Effector memory CD4-positive, alpha-beta T cell (primary cell): ENCODE data around the gene GTF3C1.

Experiments
- DNase-seq, 3 donors: peaks; one replicate each; pipeline ENCODE4 v3.0.0-alpha.2; 2020
- H3K27ac ChIP-seq: 2 replicates; pipeline ENCODE4 v1.7.0; 2013; ENCODE audit warnings: mild to moderate bottlenecking, low read length, moderate library complexity; ENCODE audit not compliant: insufficient read depth, poor library complexity, severe bottlenecking
- H3K27me3 ChIP-seq: replicated peaks from 2 replicates; pipeline ENCODE4 v1.7.0; 2013; ENCODE audit warnings: mild to moderate bottlenecking, low read length; ENCODE audit not compliant: insufficient read depth, control insufficient read depth, poor library complexity, severe bottlenecking
- H3K36me3 ChIP-seq: 2 replicates; pipeline ENCODE4 v1.7.0; 2013; ENCODE audit warnings: mild to moderate bottlenecking, low read length, moderate library complexity; ENCODE audit not compliant: control insufficient read depth, insufficient read depth
- H3K4me1 ChIP-seq: 2 replicates; pipeline ENCODE4 v1.7.0; 2013; ENCODE audit warnings: low read length, mild to moderate bottlenecking; ENCODE audit not compliant: control insufficient read depth, insufficient read depth, poor library complexity, severe bottlenecking
- H3K4me3 ChIP-seq: 2 replicates; pipeline ENCODE4 v1.7.0; 2013; ENCODE audit warnings: low read length, low read depth, mild to moderate bottlenecking; ENCODE audit not compliant: insufficient read depth, poor library complexity, severe bottlenecking
- H3K9me3 ChIP-seq: 2 replicates; pipeline ENCODE4 v1.7.0; 2013; ENCODE audit warnings: mild to moderate bottlenecking, low read length, moderate library complexity; ENCODE audit not compliant: control insufficient read depth

The GTF3C1 gene

GRCh38 chr16:27528294-27528693 is 21.4 kb downstream of the GTF3C1 start:
- H3K36me3 ChIP-seq, result peaks cover 82% of the 10 kb centered on the region
- no peaks in the 10 kb centered on the region for H3K9me3 ChIP-seq
- no peak overlapping the region for H3K27ac ChIP-seq
- no peak for DNase-seq
- H3K4me1 ChIP-seq, result no peaks in the 10 kb centered on the region
- no peaks in the 10 kb centered on the region for H3K27me3 ChIP-seq
- no peak overlapping the region for H3K4me3 ChIP-seq

DNA sequence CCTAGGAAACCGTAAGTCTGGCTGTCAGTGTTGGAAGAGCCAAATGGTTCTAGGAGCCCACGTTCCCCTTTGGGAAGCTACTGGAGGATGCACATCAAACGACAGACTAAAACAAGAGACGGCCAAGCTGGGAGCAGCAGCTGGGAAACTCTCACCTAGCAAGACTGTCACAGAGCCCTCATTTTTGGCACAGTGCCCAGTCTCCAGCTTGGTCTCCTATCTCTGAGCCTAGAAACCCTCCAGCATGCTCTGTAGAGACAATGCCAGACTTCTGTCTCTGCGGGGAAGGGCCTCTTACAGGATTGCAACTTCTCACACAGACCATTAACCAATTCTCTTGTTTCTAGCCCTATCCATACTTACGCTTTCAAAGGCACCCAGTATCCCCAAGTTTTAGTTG is 23.5 kb downstream of the GTF3C1 start:
- no peaks in the 10 kb centered on the region for H3K4me1 ChIP-seq
- H3K27ac ChIP-seq, result no peak overlapping the region
- peaks cover 62% of the 10 kb centered on the region for H3K36me3 ChIP-seq
- no peaks in the 10 kb centered on the region for H3K27me3 ChIP-seq
- no peaks in the 10 kb centered on the region for H3K9me3 ChIP-seq
- no peak overlapping the region for H3K4me3 ChIP-seq
- DNase-seq, result no peak

DNA sequence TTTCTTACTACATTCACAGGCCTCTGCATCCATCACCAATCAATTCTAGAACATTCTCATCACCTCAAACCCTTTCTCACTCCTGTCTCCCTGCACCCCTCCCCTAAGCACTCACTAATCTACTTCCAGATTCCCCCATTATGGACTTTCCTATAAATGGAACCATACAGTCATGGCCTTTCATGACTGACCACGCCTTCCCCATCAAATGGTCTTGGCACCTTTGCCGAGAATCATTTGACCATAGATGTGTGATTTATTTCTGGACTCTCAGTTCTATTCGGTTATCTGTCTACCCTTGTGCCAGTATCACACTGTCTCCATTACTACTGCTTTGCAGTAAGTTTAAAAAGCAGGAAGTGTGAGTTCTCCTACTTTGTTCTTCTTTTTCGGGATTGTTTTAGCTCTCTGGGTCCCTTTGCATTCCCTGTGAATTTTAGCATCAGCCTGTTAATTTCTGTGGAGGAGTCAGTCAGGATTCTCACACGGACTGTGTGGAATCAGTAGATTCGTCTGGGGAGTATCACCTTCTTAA is 27.5 kb downstream of the GTF3C1 start:
- no peak overlapping the region for H3K27ac ChIP-seq
- no peak overlapping the region for H3K4me3 ChIP-seq
- no peak for DNase-seq
- no peaks in the 10 kb centered on the region for H3K4me1 ChIP-seq
- H3K36me3 ChIP-seq, result peaks cover 57% of the 10 kb centered on the region
- H3K27me3 ChIP-seq, result no peaks in the 10 kb centered on the region
- H3K9me3 ChIP-seq, result no peaks in the 10 kb centered on the region

DNA sequence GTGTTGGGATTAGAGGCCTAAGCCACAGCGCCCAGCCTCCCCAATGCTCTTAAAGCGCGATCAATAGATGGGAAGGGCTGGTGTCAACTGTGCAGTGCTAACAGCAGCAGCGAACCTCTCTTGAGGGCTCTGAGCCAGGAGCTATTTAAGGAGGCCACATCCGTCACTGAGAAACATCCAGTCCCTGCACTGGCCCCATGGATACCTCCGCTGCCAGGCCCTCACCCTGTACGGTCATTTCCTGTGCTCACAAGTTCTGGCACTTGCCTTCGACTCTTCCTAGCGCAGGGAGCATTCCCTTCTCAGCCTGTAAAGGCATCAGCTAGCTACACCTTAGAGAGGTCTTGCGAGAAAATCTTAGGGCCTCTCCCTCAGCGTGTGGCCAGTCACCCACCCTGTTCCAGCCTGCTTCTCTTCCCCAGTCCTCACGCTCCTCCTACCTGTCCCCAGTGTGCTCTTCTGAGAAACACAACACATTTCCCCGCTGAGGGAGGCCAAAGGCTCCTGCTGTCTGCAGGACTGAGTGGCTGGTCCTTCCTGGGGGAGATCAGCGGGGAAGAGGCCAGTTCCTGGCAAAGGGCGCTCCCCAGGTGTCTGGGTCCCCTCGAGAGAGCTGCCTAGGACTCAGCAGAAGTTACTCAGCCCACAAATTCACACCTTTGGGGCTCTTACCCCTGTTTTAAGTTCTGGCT is 28.6 kb downstream of the GTF3C1 start:
- Histone ChIP-seq H3K27ac (no peak overlapping the region), H3K36me3 (peaks cover 49% of the 10 kb centered on the region), H3K27me3 (no peaks in the 10 kb centered on the region), H3K4me1 (no peaks in the 10 kb centered on the region), H3K4me3 (no peak overlapping the region), H3K9me3 (no peaks in the 10 kb centered on the region)
- DNase-seq, result no peak

GRCh38 chr16:27518226-27518625 is 31.5 kb downstream of the GTF3C1 start:
- Histone ChIP-seq H3K27ac (no peak overlapping the region), H3K36me3 (peaks cover 43% of the 10 kb centered on the region), H3K27me3 (no peaks in the 10 kb centered on the region), H3K4me1 (no peaks in the 10 kb centered on the region), H3K4me3 (no peak overlapping the region), H3K9me3 (no peaks in the 10 kb centered on the region)
- no peak for DNase-seq

GRCh38 chr16:27517664-27518063 is 32.0 kb downstream of the GTF3C1 start:
- peaks cover 47% of the 10 kb centered on the region for H3K36me3 ChIP-seq
- no peak overlapping the region for H3K4me3 ChIP-seq
- H3K4me1 ChIP-seq, result no peaks in the 10 kb centered on the region
- H3K9me3 ChIP-seq, result no peaks in the 10 kb centered on the region
- no peaks in the 10 kb centered on the region for H3K27me3 ChIP-seq
- DNase-seq, result no peak
- no peak overlapping the region for H3K27ac ChIP-seq

- Histone ChIP-seq H3K27me3 (no peaks in the 10 kb centered on the region), H3K27ac (no peak overlapping the region), H3K4me1 (no peaks in the 10 kb centered on the region), H3K36me3 (peaks cover 55% of the 10 kb centered on the region), H3K9me3 (no peaks in the 10 kb centered on the region), H3K4me3 (no peak overlapping the region)
- no peak for DNase-seq
Observed at GRCh38 chr16:27516365-27516764, 33.3 kb downstream of the GTF3C1 start.

GRCh38 chr16:27515874-27516353 is 33.8 kb downstream of the GTF3C1 start:
- H3K4me1 ChIP-seq, result no peaks in the 10 kb centered on the region
- peaks cover 59% of the 10 kb centered on the region for H3K36me3 ChIP-seq
- DNase-seq, result no peak
- no peak overlapping the region for H3K27ac ChIP-seq
- H3K9me3 ChIP-seq, result no peaks in the 10 kb centered on the region
- H3K27me3 ChIP-seq, result no peaks in the 10 kb centered on the region
- no peak overlapping the region for H3K4me3 ChIP-seq

DNA sequence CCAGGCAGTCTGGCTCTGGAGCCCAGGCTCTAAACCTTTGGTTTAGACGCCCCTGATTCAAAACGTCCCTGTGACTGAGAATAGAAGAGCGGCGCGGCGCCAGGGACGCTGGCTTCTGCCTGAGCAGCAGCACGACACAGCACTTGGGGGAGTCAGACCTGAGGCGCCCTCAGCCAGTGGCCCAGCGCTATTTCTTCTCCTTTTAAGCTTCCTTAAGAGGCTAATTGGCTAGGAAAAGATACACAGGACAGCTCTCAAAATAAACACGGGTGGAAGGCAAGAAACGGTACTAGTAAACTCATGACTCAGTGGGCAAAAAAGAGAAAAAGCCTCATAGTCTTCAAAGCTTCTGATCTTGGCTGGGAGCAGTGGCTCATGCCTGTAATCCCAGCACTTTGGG is 34.9 kb downstream of the GTF3C1 start:
- no peak for DNase-seq
- H3K9me3 ChIP-seq, result no peaks in the 10 kb centered on the region
- H3K27me3 ChIP-seq, result no peaks in the 10 kb centered on the region
- H3K27ac ChIP-seq, result no peak overlapping the region
- no peak overlapping the region for H3K4me3 ChIP-seq
- H3K36me3 ChIP-seq, result peaks cover 64% of the 10 kb centered on the region
- no peaks in the 10 kb centered on the region for H3K4me1 ChIP-seq

DNA sequence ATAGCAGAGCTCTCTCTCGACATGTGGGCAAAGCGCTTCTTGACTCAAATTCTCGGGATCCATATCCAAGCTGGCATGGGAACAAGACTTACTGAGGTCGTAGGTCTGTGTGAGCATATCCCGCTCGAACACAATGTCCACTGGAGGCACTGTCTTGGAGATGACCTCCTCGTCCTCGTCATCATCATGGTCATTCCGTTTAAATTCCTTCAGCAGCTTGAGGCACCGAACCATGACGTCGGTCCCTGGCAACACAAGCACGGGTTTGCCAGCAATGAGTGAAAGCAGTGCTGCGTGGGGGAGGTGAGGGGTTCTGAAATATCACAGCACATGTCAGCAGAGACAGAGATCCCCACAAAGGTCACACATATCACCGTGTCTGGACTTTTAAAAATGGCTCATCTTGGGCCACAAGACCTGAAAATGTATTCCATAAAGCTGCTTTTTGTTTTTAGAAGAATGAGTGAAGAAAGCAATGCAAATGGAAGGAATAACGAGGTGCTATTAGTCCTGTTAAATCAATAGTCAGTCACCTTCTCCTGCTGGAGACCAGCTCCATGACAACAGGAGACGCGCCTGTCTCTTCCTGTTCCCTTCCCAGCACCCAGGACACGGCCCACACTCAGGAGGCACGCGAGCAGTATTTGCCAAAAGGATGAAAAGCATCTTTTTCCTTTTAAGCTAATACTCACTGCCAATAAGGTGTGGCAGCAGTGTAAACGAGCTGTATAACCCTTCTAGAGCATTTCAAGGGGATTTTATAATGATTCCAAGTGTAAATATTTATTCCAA is 37.9 kb downstream of the GTF3C1 start:
- Histone ChIP-seq H3K4me3 (no peak overlapping the region), H3K9me3 (no peaks in the 10 kb centered on the region), H3K27me3 (no peaks in the 10 kb centered on the region), H3K27ac (no peak overlapping the region), H3K36me3 (peaks cover 49% of the 10 kb centered on the region), H3K4me1 (no peaks in the 10 kb centered on the region)
- no peak for DNase-seq
